ENCODE data around the gene KYAT1.

KYAT1 gene

DNA sequence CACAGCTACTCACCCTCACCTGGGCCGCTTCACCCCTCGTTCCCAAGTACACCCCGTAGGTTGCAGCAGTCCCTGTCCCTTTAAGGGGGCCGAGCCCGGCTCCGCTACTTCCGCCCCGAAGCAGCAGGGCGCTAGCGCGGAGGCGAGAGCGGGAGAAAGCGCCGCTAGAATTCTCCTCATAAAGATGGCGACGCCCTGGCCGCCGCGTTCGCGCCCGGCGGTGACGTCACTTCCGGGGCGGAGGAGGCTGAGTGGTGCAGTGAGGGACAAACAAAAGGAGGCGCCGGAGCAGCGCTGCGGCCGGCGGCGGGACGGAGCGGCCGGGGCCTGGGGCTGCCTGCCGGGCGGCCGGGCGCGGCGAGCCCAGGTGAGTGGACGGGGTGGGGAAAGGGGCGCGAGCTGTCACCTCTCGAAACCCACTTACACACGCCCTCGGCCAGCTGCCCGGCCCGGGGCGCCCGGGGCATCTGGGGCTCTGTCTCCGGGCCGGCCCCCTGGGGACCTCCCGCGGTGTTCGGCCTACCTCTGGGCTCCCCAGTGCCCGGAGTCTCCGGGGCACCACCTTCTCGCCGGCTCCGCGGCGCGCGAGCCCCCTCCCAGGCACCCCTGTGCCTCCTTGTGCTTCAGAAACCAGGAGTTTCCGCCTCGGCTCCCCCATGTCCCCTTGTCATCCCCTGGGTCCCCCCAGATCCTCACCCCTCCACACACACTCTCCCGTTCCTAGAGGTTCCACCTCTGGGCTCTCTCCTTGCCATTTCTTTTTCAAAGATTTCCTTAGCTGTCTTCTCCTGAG is at the start of gene KYAT1, which contains the start of gene LRRC8A:
Gene KYAT1 (minus strand): TSS at position 67 of the 793 bp plus-strand sequence. CDS start 36,545 bp downstream, outside the sequence.
Gene LRRC8A (plus strand): TSS at position 250 of the 793 bp plus-strand sequence. CDS start 25,032 bp downstream, outside the sequence.
- peak; percentile 97 to 98 for DNase-seq (ENCODE audit: extremely low read depth in 1 of 2, low read depth in 1 of 2)

GRCh38 chr9:128929560-128929959 is 47.8 kb upstream of the KYAT1 start:
- no peak for DNase-seq (ENCODE audit: extremely low read depth in 1 of 2, low read depth in 1 of 2)

GRCh38 chr9:128928624-128929023 is 46.9 kb upstream of the KYAT1 start:
- DNase-seq (ENCODE audit: extremely low read depth in 1 of 2, low read depth in 1 of 2) = no peak

DNA sequence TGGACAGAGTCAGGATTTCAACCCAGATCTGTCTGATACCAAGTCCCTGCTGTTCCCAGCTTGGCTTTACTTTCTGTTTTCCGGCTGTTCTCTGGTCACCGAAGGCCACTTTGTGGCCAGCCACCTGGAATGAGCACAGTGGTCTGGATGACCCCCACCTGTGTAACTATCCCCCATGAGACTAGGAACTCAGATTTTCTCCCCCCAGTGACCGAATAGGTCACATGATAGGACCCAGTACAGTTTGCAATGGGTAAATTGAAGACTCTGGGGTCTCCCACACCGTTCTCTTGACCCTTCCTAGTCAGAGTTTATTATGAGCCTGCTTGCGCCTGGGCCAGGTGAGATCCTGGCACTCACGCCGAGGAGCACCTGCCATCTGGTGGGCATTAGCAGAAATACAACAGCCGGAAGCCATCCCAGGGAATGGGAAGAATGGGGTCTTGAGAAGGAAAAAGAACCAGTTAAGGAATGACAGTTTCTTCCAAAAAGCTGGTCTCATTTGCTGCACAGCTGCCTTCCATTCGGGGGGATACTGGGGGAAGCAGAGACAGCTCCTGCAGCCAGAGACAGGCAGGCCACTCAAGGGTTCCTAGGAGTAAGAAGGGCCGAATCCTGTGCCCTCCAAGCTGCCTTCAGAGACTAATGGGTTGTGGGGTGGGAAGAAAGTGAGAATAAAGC is 46.1 kb upstream of the KYAT1 start:
- no peak for DNase-seq (ENCODE audit: extremely low read depth in 1 of 2, low read depth in 1 of 2)

GRCh38 chr9:128923493-128923883 is 41.7 kb upstream of the KYAT1 start:
- DNase-seq (ENCODE audit: extremely low read depth in 1 of 2, low read depth in 1 of 2) = no peak

DNA sequence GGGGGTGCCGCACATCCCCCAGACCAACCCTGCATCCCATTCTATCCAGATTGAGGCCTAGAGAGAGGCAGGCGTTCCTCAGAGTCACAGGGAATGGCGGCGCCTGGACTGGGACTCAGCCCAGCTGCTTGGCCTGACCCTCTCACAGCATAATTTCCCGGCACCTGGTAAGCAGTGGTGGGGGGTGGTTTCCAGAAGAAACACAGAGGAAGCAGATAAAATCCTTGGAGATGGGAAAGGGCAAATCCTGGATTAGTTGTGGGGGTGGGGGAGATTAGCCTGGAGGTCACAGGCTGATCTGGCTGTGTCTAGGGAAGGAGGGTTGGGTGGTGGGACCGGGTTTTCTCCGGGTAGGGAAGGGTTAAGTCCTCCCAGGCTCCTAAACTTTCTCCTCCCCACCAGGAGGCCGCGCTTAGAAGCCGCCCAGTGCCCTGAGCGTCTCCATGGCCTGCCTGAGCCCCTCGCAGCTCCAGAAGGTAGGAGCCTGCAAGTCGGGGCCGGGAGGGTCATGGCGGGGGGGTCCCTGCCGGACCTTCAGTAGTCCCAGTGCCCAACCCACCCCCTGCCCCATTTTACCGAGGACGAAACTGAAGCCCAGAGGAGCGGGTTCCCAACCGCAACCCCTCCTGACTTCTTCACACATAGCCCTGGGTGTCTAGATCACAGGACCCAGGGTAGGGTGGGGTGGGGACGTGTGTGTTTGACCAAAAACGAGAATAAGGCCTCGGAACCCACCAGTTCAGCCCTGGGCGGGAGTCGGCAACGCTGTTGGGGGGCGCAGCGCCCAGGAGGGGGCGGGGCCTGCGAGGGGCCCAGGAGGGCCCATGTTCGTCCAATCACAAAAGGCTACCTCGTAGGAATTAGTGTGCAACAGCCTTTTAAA is 40.4 kb upstream of the KYAT1 start:
- no peak for DNase-seq (ENCODE audit: extremely low read depth in 1 of 2, low read depth in 1 of 2)

DNA sequence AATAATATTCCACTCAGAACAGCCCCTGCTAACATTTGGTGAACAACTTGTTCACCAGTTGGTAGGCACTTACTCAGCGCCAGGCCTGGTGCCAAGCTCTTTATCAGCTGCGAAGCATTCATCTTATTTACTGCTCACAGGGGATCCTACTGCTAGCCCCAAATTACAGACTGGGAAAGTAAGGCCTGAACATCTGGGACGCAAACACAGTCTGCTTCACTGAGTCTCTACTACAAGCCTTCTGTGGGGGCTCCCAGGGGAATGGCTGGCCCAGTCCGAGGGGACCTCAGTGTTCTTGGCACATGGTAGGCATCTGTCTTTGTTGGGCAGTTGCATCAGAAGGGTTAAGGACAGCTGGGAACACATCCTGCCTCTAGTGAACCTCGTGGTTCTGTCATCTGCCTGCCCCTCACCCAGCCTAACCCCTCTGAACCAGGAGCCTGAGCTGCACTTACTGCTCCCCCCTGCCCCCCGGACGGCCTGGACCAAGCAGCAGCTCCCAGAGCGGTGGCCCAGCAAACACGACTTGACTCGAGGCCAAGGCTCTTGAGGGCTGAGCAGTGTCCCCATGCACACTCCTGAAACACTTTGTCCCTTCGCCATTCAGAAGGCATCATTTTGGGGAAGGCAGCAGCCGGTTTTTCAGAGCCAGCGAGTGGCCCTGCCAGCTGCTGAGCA is 38.8 kb upstream of the KYAT1 start, which contains the start of gene PHYHD1:
Gene PHYHD1 (plus strand): TSS at position 602 of the 678 bp plus-strand sequence. CDS start 1,342 bp downstream, outside the sequence.
- no peak for DNase-seq (ENCODE audit: extremely low read depth in 1 of 2, low read depth in 1 of 2)

- no peak for DNase-seq (ENCODE audit: extremely low read depth in 1 of 2, low read depth in 1 of 2)
These were observed 37.8 kb upstream of the KYAT1 start for GRCh38 chr9:128919402-128920089.

GRCh38 chr9:128918921-128919320 is 37.2 kb upstream of the KYAT1 start:
- no peak for DNase-seq (ENCODE audit: extremely low read depth in 1 of 2, low read depth in 1 of 2)

DNA sequence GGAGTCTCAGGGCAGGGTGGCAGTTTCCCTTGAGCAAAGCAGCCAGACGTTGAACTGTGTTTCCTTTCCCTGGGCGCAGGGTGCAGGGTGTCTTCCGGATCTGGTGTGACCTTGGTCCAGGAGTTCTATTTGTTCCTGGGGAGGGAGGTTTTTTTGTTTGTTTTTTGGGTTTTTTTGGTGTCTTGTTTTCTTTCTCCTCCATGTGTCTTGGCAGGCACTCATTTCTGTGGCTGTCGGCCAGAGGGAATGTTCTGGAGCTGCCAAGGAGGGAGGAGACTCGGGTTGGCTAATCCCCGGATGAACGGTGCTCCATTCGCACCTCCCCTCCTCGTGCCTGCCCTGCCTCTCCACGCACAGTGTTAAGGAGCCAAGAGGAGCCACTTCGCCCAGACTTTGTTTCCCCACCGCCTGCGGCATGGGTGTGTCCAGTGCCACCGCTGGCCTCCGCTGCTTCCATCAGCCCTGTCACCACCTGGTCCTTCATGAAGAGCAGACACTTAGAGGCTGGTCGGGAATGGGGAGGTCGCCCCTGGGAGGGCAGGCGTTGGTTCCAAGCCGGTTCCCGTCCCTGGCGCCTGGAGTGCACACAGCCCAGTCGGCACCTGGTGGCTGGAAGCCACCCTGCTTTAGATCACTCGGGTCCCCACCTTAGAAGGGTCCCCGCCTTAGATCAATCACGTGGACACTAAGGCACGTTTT is 35.5 kb upstream of the KYAT1 start:
- DNase-seq (ENCODE audit: extremely low read depth in 1 of 2, low read depth in 1 of 2) = no peak

GRCh38 chr9:128916745-128917144 is 35.0 kb upstream of the KYAT1 start:
- DNase-seq (ENCODE audit: extremely low read depth in 1 of 2, low read depth in 1 of 2) = no peak

GRCh38 chr9:128916204-128916603 is 34.5 kb upstream of the KYAT1 start:
- no peak for DNase-seq (ENCODE audit: extremely low read depth in 1 of 2, low read depth in 1 of 2)

DNA sequence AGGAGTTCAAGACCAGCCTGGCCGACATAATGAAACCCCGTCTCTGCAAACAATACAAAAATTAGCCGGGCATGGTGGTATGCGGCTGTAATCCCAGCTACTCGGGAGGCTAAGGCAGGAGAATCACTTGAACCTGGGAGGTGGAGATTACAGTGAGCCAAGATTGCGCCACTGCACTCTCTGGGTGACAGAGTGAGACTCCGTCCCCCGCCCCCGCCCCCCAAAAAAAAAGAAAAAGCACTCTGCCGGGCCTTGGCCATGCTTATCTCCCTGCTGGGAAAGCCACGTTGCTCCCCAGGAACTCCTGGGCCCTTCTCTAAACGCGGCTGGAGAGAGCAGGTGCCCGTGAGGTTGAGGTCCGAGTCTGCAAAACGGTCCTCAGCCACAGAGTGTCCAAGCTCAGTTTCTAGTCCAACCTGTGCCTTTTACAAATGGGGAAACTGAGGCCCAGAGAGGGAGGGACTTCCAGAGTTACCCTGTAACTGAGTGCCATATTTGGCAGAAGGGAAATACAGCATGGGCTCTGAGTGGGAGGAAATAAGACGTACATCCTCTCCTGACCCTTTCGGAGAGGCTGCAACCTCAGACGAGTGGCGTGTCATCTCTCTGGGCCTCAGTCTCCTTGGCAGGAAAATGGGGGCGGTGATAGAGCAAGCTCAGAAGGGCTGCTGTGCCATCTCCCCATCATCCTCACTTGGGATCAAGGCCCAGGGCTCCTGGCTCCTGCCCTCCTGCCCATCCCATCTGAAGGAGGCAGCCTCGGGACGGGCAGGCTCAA is 32.4 kb upstream of the KYAT1 start:
- DNase-seq (ENCODE audit: extremely low read depth in 1 of 2, low read depth in 1 of 2) = no peak

DNA sequence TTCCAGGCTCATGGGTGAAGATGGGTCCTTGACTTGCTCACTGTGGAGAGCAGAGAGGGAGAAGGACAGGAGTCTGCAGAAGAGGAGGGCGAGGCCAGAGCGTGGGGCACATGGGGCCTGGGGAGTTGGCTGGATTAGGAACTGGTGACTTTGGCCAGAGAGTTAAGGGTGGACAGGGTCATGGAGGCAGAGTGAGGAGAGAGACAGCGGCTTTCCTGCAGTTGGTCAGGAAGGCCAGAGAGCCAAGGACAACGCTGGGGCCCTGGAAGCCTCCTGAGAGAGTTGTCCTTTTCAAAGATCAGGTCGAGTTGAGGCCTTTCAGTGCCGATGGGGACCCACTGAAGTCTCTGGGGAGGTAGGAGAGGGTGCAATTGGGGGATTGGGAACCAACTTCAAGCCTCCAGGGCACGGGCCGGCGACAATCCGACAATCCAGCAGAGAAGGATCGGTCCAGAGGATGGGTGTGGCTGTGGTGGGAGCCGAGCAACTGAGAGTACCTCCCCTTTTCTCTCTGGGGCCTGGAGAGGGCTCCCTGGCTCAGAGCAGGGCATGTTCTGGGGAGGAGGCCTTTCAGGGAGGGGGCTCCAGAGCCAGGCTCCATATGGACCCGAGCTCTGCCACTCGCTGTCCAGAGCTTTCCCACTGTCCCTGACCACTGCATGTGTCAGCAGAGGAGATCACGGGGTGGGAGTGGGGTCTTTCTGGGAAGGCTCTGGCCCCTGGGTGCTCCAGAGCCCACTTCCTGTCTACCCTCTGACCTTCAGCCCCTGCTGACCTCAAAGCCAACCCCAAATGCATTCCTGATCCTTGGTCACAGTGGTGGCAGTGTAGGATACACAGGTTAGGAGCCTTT is 31.5 kb upstream of the KYAT1 start:
- no peak for DNase-seq (ENCODE audit: extremely low read depth in 1 of 2, low read depth in 1 of 2)

DNA sequence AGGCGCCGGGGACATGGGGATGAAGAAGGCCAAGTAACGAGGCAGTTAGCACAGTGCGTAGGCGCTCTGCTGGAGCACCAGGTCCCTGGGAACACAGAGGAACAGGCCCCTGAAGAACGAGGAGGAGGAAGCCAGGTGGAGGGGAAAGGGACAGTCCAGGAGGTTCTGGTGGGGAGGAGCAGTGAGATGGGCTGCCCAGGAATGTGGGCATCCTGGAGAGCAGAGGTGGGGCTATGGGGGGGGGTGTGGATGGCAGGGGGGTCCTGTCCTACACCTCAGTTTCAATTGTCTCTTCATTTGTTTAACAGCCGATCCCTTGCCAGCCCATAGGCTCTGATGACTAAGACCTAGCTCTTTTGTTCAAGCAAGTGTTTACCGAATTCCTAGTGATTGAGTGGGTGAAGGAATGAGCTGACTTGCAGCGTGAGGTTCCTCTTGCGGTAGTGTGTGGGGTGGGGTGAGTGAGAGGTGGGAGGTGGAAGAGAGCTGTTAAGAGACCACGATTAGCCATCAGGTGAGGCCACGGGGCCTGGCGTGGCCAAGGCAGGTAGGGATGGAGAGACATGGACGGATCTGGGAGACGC is 30.6 kb upstream of the KYAT1 start:
- no peak for DNase-seq (ENCODE audit: extremely low read depth in 1 of 2, low read depth in 1 of 2)

DNA sequence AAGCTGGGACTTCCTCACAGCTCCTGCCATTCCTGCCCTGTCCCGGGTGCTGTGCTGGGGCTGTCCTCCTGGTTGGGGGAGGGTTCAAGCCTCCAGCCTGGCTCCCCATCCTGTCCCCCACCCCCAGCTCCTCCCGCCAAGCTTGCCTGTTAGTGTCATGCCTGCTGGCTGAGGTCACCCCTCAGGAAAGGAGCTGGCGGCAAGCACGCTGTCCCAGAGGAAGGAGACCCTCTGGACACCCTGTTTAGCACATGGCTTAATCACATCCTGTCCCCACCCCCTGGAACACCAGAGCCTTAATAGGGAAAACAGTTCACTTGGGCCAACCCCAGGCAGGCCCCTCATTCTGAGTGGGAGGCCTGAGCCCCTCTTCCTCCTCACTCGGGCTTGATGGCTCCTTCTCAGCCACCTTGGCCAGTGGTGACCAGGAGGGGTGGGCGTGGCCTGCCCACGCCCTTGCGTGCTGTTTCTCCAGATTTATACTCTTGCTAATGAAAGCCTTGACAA is 29.8 kb upstream of the KYAT1 start:
- no peak for DNase-seq (ENCODE audit: extremely low read depth in 1 of 2, low read depth in 1 of 2)

DNA sequence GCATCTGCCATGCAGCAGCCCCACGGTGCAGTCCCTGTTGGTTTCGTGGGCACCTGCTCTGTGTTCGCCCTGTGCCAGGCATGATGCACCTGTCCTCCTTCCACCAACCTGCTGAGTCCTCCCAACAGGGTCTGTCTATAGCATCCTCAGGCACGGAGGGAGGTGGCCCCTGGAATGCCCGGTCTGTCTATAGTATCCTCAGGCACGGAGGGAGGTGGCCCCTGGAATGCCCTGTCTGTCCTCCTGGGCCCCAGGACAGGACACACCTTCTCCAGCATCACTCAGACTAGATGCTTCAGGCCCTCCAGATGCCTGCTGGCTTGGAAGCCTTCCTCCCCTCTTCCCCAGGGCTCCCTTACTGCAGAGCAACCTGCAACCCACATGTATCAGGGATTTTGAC is 29.2 kb upstream of the KYAT1 start:
- no peak for DNase-seq (ENCODE audit: extremely low read depth in 1 of 2, low read depth in 1 of 2)
